ENCODE results near the gene NINJ2. TPM values are rescaled to one million over a fixed set of nuclear protein-coding genes. Genes with fewer than 3 reads are reported as not detected.

NINJ2 gene
- total RNA-seq, 2 donors from 2014 or later, result 0.78 to 5.6 TPM

DNA sequence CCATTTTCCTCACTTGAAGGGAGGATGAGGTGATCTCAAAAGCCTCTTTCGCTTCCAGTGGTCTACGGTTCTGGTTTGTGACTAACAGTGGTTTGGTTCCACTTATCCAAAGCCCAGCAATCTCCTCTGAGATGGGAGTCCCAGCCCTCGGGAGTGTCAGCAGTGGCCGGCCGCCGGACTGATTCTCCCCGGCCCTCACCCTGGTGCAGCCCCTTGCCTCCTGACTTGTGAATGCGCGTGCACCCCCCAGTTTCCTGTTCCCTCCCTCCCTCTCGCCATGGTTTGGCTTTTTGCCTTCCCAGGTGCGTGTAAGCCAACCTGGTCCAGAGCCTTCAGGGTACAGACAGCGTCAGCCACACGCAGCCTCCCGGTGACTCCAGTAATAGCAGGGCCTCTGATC, 129.0 kb downstream of the NINJ2 start:
- 87 to 98% methylated on average over 6 to 14 of the region's 14 CpGs for WGBS, 2 donors
- no peaks in the 10 kb centered on the region for H3K36me3 ChIP-seq (replicated peaks in 1 of 2; ENCODE audit: insufficient read depth in 1 of 2, low read depth in 2 of 2)
- no peak overlapping the region for H3K27ac ChIP-seq
- TF ChIP-seq, protein P1, sequence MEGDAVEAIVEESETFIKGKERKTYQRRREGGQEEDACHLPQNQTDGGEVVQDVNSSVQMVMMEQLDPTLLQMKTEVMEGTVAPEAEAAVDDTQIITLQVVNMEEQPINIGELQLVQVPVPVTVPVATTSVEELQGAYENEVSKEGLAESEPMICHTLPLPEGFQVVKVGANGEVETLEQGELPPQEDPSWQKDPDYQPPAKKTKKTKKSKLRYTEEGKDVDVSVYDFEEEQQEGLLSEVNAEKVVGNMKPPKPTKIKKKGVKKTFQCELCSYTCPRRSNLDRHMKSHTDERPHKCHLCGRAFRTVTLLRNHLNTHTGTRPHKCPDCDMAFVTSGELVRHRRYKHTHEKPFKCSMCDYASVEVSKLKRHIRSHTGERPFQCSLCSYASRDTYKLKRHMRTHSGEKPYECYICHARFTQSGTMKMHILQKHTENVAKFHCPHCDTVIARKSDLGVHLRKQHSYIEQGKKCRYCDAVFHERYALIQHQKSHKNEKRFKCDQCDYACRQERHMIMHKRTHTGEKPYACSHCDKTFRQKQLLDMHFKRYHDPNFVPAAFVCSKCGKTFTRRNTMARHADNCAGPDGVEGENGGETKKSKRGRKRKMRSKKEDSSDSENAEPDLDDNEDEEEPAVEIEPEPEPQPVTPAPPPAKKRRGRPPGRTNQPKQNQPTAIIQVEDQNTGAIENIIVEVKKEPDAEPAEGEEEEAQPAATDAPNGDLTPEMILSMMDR (IDR thresholded peaks at IDR 0.05), result no peak
- no peak for TF ChIP-seq POLR2A (IDR thresholded peaks at IDR 0.05)
- no peaks in the 10 kb centered on the region for H3K27me3 ChIP-seq
- no peaks in the 10 kb centered on the region for H3K9me3 ChIP-seq
- no peak for ATAC-seq
- intact Hi-C loops (cut with DNase I), result no loop called here
- H3K4me1 ChIP-seq, result peaks cover 6% of the 10 kb centered on the region
- H3K4me3 ChIP-seq, result no peak overlapping the region
- no peak for DNase-seq

DNA sequence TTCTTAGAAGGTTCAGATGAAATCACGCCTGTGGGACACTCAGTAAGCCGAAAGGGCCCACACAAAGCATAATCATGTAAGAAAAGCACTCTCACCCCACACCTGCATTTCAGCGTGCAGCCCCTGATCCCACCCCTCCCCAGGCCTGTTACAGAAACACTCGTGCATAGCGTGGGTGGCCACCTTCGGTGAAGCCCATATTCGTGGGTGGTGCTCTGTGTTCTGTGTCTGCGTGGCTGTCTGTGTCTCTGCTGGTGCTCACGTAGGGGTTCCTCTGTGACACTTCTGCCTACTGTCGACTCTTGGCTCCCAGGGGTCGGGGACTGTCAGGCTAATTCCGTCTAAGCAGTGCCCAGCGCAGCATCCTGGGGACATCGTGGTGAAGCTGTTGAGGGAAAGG, 129.5 kb downstream of the NINJ2 start:
- TF ChIP-seq POLR2A (IDR thresholded peaks at IDR 0.05), result no peak
- TF ChIP-seq, protein P1 (IDR thresholded peaks at IDR 0.05), result no peak
- Histone ChIP-seq H3K27me3 (no peaks in the 10 kb centered on the region), H3K27ac (no peak overlapping the region), H3K4me3 (no peak overlapping the region), H3K36me3 (replicated peaks in 1 of 2; ENCODE audit: insufficient read depth in 1 of 2, low read depth in 2 of 2) (no peaks in the 10 kb centered on the region), H3K9me3 (no peaks in the 10 kb centered on the region), H3K4me1 (peaks cover 1% of the 10 kb centered on the region)
- no peak for DNase-seq
- intact Hi-C loops (cut with DNase I), result no loop called here
- ATAC-seq, result no peak
- 84 to 85% methylated on average over 6 to 14 of the region's 14 CpGs for WGBS, 2 donors

DNA sequence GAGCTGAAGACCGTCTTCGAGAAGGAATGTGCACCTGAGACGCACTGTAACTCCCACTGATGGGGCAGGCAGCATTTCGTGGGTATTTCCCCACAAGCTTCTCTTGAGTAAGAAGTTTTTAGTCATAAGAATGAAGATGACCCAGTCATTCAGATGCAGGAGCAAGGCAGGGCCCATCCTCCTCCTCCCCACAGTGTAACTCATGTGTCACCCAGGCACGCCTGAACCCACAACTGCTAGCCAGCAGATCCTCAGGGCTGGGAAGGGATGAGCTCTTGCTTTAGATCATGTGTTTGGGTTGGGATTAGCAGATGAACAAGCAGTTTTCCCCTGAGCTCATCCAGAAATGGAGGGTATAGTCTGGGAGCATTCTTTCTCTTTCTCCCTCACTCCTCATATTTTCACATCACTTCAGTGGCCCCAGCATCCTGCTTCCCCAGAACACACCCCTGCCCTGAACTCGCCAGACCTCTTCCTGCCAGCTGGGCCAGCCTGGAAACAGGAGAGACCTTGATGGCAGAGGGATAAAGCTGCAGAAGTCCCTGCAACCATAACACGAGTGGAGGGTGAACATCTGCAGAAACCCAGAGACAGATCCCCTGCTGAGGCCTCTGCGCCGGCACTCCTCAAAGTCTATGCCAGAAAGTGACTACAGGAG, 130.2 kb downstream of the NINJ2 start:
- H3K4me1 ChIP-seq, result no peaks in the 10 kb centered on the region
- H3K4me3 ChIP-seq, result no peak overlapping the region
- 85 to 91% methylated on average over 9 of the region's 9 CpGs for WGBS, 2 donors
- ATAC-seq (no peak), DNase-seq (no peak)
- no peaks in the 10 kb centered on the region for H3K9me3 ChIP-seq
- TF ChIP-seq POLR2A (IDR thresholded peaks at IDR 0.05), result no peak
- TF ChIP-seq, protein P1 (IDR thresholded peaks at IDR 0.05), result no peak
- H3K27ac ChIP-seq, result no peak overlapping the region
- no peaks in the 10 kb centered on the region for H3K36me3 ChIP-seq (replicated peaks in 1 of 2; ENCODE audit: insufficient read depth in 1 of 2, low read depth in 2 of 2)
- intact Hi-C loops (cut with DNase I), result no loop called here
- H3K27me3 ChIP-seq, result no peaks in the 10 kb centered on the region

DNA sequence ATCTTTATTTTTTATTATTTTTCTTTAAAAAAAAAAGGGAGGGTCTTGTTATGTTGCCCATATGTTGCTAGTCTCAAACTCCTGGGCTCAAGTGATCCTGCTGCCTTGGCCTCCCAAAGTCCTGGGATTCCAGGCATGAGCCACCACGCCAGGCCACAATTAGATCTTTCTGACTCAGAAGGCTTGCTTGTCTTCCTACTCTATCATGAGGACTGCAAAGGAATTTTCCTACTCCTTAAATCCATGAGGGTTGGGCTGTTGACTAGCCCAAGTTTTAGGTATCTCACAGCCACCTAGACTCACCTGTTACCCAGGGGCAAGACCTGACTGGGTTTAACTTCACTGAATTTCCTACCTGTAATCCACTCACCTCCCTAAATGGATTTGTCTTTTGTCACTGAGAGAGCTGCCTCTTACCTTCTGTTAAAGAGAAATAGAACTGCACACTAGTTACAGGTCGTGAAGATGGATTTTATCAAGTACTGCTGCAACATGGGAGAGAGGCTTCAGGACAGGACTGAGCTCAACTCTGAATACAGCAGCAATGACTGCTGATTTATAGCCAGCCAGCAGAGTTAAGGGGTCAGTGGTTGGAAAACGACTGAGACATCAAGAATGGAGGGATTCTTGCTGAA, 131.2 kb downstream of the NINJ2 start:
- TF ChIP-seq POLR2A (IDR thresholded peaks at IDR 0.05), result no peak
- TF ChIP-seq, protein P1 (IDR thresholded peaks at IDR 0.05), result no peak
- Histone ChIP-seq H3K4me1 (no peaks in the 10 kb centered on the region), H3K9me3 (no peaks in the 10 kb centered on the region), H3K36me3 (replicated peaks in 1 of 2; ENCODE audit: insufficient read depth in 1 of 2, low read depth in 2 of 2) (no peaks in the 10 kb centered on the region), H3K27me3 (no peaks in the 10 kb centered on the region), H3K4me3 (no peak overlapping the region), H3K27ac (no peak overlapping the region)
- intact Hi-C loops (cut with DNase I), result no loop called here
- no peak for DNase-seq
- WGBS, 2 donors, result 76 to 85% methylated on average over 3 of the region's 3 CpGs
- ATAC-seq, result no peak

DNA sequence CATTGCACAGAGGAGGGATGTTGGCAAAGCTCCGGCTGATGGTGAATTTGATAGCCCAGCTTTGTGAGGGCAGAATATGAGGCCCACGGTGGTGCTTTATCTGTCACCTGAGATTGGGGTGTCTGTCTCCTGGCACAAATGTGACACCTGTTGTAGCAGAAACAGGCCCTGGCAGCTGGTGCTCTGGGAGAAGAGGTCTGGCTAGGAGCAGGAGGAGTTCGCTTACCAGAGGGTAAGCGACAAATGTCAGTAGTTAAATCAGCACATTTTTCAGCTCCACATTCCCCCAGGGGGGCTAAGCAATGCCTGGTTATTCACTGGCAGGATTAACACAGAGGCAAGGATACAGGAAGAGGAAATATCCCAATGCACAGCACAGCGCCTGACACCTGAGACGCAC, 132.4 kb downstream of the NINJ2 start:
- H3K4me3 ChIP-seq, result no peak overlapping the region
- intact Hi-C loops (cut with DNase I), result no loop called here
- ATAC-seq, result no peak
- no peaks in the 10 kb centered on the region for H3K4me1 ChIP-seq
- TF ChIP-seq, protein P1 (IDR thresholded peaks at IDR 0.05), result no peak
- TF ChIP-seq POLR2A (IDR thresholded peaks at IDR 0.05), result no peak
- H3K27ac ChIP-seq, result no peak overlapping the region
- DNase-seq, result no peak
- H3K9me3 ChIP-seq, result no peaks in the 10 kb centered on the region
- WGBS, 2 donors, result 84 to 92% methylated on average over 6 of the region's 6 CpGs
- H3K36me3 ChIP-seq (replicated peaks in 1 of 2; ENCODE audit: insufficient read depth in 1 of 2, low read depth in 2 of 2), result no peaks in the 10 kb centered on the region
- no peaks in the 10 kb centered on the region for H3K27me3 ChIP-seq

Measured in body of pancreas (tissue), 4 donors.